Neural progenitor cell (in vitro differentiated cells): ENCODE results near the gene LDHD. TPM values are rescaled to one million over a fixed set of nuclear protein-coding genes. Genes with fewer than 3 reads are reported as not detected.

Source experiments
- DNase-seq: peaks from one replicate; pipeline ENCODE4 v3.0.0-alpha.2; 2016; ENCODE audit warnings: low spot score
- H2AFZ ChIP-seq: fragments of 200-600 bp; sonication (generic); replicated peaks from 2 replicates; pipeline ENCODE4 v1.6.1; 2016; ENCODE audit warnings: antibody characterized with exemption
- H3F3A ChIP-seq: fragments of 200-600 bp; sonication (generic); 2 replicates; pipeline ENCODE4 v1.6.1; 2016; ENCODE audit warnings: antibody characterized with exemption, low read depth
- H3K27ac ChIP-seq: fragments of 200-600 bp; sonication (generic); 2 replicates; pipeline ENCODE4 v1.5.1; 2016; ENCODE audit warnings: mild to moderate bottlenecking
- H3K27me3 ChIP-seq: fragments of 200-600 bp; sonication (generic); 2 replicates; pipeline ENCODE4 v1.6.1; 2016; ENCODE audit warnings: mild to moderate bottlenecking, moderate library complexity
- H3K36me3 ChIP-seq: fragments of 200-600 bp; sonication (generic); 2 replicates; pipeline ENCODE4 v1.5.1; 2016
- H3K4me1 ChIP-seq: fragments of 200-600 bp; sonication (generic); 2 replicates; pipeline ENCODE4 v1.6.1; 2016; ENCODE audit warnings: mixed run types
- H3K4me2 ChIP-seq: fragments of 200-600 bp; sonication (generic); 2 replicates; pipeline ENCODE4 v1.6.1; 2016
- H3K4me3 ChIP-seq: fragments of 200-600 bp; sonication (generic); 2 replicates; pipeline ENCODE4 v1.5.1; 2016
- H3K79me2 ChIP-seq: fragments of 200-600 bp; sonication (generic); 2 replicates; pipeline ENCODE4 v1.6.1; 2016; ENCODE audit warnings: low read depth
- H3K9ac ChIP-seq: fragments of 200-600 bp; sonication (generic); 2 replicates; pipeline ENCODE4 v1.6.1; 2016
- H3K9me3 ChIP-seq: fragments of 200-600 bp; sonication (generic); 2 replicates; pipeline ENCODE4 v1.5.1; 2016; ENCODE audit warnings: low read depth
- H4K20me1 ChIP-seq: fragments of 200-600 bp; sonication (generic); 2 replicates; pipeline ENCODE4 v1.6.1; 2016; ENCODE audit warnings: low read depth
- H3K27ac Mint-ChIP-seq: 3 replicates; pipeline ENCODE4 v1.8.0; 2021; ENCODE audit warnings: mixed read lengths
- H3K27me3 Mint-ChIP-seq: 2 replicates; pipeline ENCODE4 v1.8.0; 2022; ENCODE audit warnings: low read depth, mild to moderate bottlenecking, inconsistent platforms, moderate library complexity, mixed read lengths; ENCODE audit not compliant: insufficient read depth
- H3K36me3 Mint-ChIP-seq: 3 replicates; pipeline ENCODE4 v1.8.0; 2021; ENCODE audit warnings: mixed read lengths
- H3K4me1 Mint-ChIP-seq: 3 replicates; pipeline ENCODE4 v1.8.0; 2021; ENCODE audit warnings: mixed read lengths
- H3K4me3 Mint-ChIP-seq: 3 replicates; pipeline ENCODE4 v1.8.0; 2021; ENCODE audit warnings: mild to moderate bottlenecking, moderate library complexity, mixed read lengths
- H3K9me3 Mint-ChIP-seq: 3 replicates; pipeline ENCODE4 v1.8.0; 2020; ENCODE audit warnings: mixed read lengths
- EZH2 ChIP-seq: fragments of 200-600 bp; sonication (generic); IDR thresholded peaks from 2 replicates; pipeline ENCODE4 v1.6.1; 2017; ENCODE audit warnings: antibody characterized with exemption, mild to moderate bottlenecking, moderate library complexity
- EZH2phosphoT487 ChIP-seq: fragments of 200-600 bp; sonication (generic); IDR thresholded peaks from 2 replicates; pipeline ENCODE4 v1.6.1; 2017; ENCODE audit warnings: antibody characterized with exemption
- total RNA-seq: library from RNA; depleted of rRNA; stranded (reverse); fragments of >200 nt; gene quantifications from 2 replicates; pipeline ENCODE4 v1.2.3, GENCODE V29; 2015; ENCODE audit warnings: low replicate concordance
- TF ChIP-seq, protein P1 (sequence below): fragments of 200-600 bp; sonication (generic); IDR thresholded peaks from 2 replicates; pipeline ENCODE4 v1.5.1; 2017; ENCODE audit warnings: antibody characterized with exemption, mild to moderate bottlenecking

The LDHD gene
- total RNA-seq, 1 donor from 2014 or later: 0.60 TPM

GRCh38 chr16:75114946-75115825, 1.4 kb downstream of the LDHD start:
- Mint-ChIP-seq H3K9me3 (no peaks in the 10 kb centered on the region), H3K27me3 (peaks cover 2% of the 10 kb centered on the region), H3K36me3 (no peaks in the 10 kb centered on the region), H3K4me3 (no peak overlapping the region), H3K4me1 (peaks cover 30% of the 10 kb centered on the region), H3K27ac (no peak overlapping the region)
- no peaks in the 10 kb centered on the region for H3K79me2 ChIP-seq
- H3K27me3 ChIP-seq: no peaks in the 10 kb centered on the region
- H3K4me3 ChIP-seq: no peak overlapping the region
- no peaks in the 10 kb centered on the region for H3K9me3 ChIP-seq
- no peaks in the 10 kb centered on the region for H3K36me3 ChIP-seq
- H3F3A ChIP-seq: peaks cover 35% of the 10 kb centered on the region
- H2AFZ ChIP-seq: no peak overlapping the region
- peaks cover 28% of the 10 kb centered on the region for H3K4me1 ChIP-seq
- DNase-seq: no peak
- no peak overlapping the region for H3K27ac ChIP-seq
- H4K20me1 ChIP-seq: peaks cover 10% of the 10 kb centered on the region
- no peak for TF ChIP-seq EZH2
- TF ChIP-seq, protein P1, sequence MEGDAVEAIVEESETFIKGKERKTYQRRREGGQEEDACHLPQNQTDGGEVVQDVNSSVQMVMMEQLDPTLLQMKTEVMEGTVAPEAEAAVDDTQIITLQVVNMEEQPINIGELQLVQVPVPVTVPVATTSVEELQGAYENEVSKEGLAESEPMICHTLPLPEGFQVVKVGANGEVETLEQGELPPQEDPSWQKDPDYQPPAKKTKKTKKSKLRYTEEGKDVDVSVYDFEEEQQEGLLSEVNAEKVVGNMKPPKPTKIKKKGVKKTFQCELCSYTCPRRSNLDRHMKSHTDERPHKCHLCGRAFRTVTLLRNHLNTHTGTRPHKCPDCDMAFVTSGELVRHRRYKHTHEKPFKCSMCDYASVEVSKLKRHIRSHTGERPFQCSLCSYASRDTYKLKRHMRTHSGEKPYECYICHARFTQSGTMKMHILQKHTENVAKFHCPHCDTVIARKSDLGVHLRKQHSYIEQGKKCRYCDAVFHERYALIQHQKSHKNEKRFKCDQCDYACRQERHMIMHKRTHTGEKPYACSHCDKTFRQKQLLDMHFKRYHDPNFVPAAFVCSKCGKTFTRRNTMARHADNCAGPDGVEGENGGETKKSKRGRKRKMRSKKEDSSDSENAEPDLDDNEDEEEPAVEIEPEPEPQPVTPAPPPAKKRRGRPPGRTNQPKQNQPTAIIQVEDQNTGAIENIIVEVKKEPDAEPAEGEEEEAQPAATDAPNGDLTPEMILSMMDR: no peak
- TF ChIP-seq EZH2phosphoT487: no peak
- H3K4me2 ChIP-seq: peak overlapping the region; percentile 59
- no peak overlapping the region for H3K9ac ChIP-seq

GRCh38 chr16:75114179-75114945, 2.2 kb downstream of the LDHD start:
- no peaks in the 10 kb centered on the region for H3K27me3 ChIP-seq
- H3K36me3 ChIP-seq: no peaks in the 10 kb centered on the region
- no peaks in the 10 kb centered on the region for H3K9me3 ChIP-seq
- TF ChIP-seq EZH2phosphoT487: no peak
- TF ChIP-seq, protein P1: no peak
- TF ChIP-seq EZH2: no peak
- H3K27ac Mint-ChIP-seq: no peak overlapping the region
- H3K79me2 ChIP-seq: no peaks in the 10 kb centered on the region
- no peak overlapping the region for H2AFZ ChIP-seq
- H3F3A ChIP-seq: peaks cover 40% of the 10 kb centered on the region
- no peak for DNase-seq
- H4K20me1 ChIP-seq: peaks cover 16% of the 10 kb centered on the region
- no peaks in the 10 kb centered on the region for H3K9me3 Mint-ChIP-seq
- H3K4me1 ChIP-seq: peaks cover 22% of the 10 kb centered on the region
- peaks cover 5% of the 10 kb centered on the region for H3K27me3 Mint-ChIP-seq
- no peak overlapping the region for H3K4me3 ChIP-seq
- no peak overlapping the region for H3K4me2 ChIP-seq
- no peak overlapping the region for H3K4me3 Mint-ChIP-seq
- no peak overlapping the region for H3K27ac ChIP-seq
- H3K36me3 Mint-ChIP-seq: no peaks in the 10 kb centered on the region
- H3K9ac ChIP-seq: no peak overlapping the region
- H3K4me1 Mint-ChIP-seq: peaks cover 37% of the 10 kb centered on the region

GRCh38 chr16:75113541-75114121, 2.9 kb downstream of the LDHD start:
- Mint-ChIP-seq H3K9me3 (no peaks in the 10 kb centered on the region), H3K27ac (no peak overlapping the region), H3K27me3 (peaks cover 5% of the 10 kb centered on the region), H3K4me1 (peaks cover 41% of the 10 kb centered on the region), H3K36me3 (no peaks in the 10 kb centered on the region), H3K4me3 (no peak overlapping the region)
- Histone ChIP-seq H3K9ac (no peak overlapping the region), H3K4me1 (peaks cover 18% of the 10 kb centered on the region), H3K27ac (no peak overlapping the region), H2AFZ (no peak overlapping the region), H3K36me3 (no peaks in the 10 kb centered on the region), H3K27me3 (no peaks in the 10 kb centered on the region), H3K9me3 (no peaks in the 10 kb centered on the region), H3K79me2 (no peaks in the 10 kb centered on the region), H3K4me2 (no peak overlapping the region), H3F3A (peaks cover 37% of the 10 kb centered on the region), H4K20me1 (peaks cover 19% of the 10 kb centered on the region), H3K4me3 (no peak overlapping the region)
- TF ChIP-seq, protein P1: no peak
- TF ChIP-seq EZH2phosphoT487 (no peak), EZH2 (no peak)
- DNase-seq: no peak
